ENCODE measurements around the gene PADI6. TPM values are rescaled to one million over a fixed set of nuclear protein-coding genes. Genes with fewer than 3 reads are reported as not detected.
"Not testable (repeated sequence)": the region's sequence is repeated elsewhere in the genome, so short reads cannot be mapped to it uniquely, and the experiment has no call there.

Gene PADI6
- polyA plus RNA-seq (2013, experiment 1 of 2; ENCODE audit: insufficient read length), result not detected
- not detected for polyA plus RNA-seq (2013, experiment 2 of 2; ENCODE audit: insufficient read length)

DNA sequence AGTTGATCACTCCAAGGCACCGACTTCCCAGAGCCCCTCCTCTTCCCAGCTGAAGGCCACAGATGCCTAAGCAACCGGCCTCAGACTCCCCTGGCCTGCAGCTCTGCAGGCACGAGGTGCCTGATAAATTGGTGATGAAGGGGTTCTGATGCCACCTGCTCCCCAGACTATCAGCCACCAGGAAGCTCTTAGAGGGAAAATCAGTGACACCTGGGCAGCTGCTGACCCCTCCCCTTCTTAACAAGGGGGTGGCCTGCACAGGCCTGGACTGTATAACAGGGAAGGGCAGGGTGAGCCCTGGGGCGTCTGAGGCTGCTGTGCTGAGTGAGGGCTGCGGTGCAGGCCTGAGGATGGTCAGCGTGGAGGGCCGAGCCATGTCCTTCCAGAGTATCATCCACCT, at the start of gene PADI6:
TSS of gene PADI6 (plus strand) at position 301 of the 400 bp plus-strand sequence. CDS start at position 351, 50 bp downstream.
- DNase-seq, result no peak

- no peak for DNase-seq
Measured at GRCh38 chr1:17328855-17329254, 43.1 kb upstream of the PADI6 start.

GRCh38 chr1:17329610-17330009, 42.4 kb upstream of the PADI6 start:
- no peak for DNase-seq

- DNase-seq, result no peak
Measured at GRCh38 chr1:17330856-17331255, 41.1 kb upstream of the PADI6 start.

GRCh38 chr1:17333081-17333480, 38.9 kb upstream of the PADI6 start:
- no peak for DNase-seq

DNA sequence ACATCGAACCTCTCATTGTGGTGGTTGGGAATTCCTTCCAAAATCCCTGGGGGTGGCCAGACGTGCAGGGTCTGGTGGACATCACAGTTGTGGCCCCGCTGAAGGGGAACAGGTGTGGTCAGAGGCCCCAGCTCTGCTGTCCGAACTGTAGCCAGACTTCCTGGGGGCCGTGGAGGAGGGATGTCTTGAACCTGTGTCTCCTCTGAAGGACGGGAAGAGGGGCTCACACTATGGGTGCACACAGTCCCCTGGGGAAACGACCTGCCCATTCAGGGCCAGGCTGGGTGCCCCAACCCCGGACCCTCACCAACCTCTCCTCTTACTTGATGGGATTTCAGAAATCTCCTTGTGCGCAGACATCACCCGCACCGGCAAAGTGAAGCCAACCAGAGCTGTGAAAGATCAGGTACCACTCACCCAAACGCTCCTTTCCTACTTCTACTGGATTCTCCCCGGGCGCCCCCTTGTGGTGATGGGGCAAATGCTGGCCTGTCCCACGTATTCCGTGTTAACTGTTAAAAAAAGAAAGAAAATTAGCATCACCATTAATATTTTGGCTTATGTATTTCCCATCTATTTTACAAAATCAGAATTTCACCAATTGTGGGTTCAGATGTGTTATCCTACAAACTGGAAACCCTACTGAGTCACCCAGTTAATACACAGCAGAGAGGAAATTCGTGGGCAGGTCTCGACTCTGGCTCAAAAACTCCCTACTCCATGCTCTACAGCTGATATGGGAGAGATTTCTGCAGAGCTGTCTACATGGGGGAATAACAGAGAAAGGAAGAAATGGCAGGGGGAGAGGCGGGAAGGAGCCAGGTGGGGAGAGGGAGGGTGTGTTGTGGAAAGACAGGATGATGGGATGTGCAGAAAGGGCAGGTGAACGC, 35.9 kb upstream of the PADI6 start:
- peak; percentile 51 for DNase-seq

DNA sequence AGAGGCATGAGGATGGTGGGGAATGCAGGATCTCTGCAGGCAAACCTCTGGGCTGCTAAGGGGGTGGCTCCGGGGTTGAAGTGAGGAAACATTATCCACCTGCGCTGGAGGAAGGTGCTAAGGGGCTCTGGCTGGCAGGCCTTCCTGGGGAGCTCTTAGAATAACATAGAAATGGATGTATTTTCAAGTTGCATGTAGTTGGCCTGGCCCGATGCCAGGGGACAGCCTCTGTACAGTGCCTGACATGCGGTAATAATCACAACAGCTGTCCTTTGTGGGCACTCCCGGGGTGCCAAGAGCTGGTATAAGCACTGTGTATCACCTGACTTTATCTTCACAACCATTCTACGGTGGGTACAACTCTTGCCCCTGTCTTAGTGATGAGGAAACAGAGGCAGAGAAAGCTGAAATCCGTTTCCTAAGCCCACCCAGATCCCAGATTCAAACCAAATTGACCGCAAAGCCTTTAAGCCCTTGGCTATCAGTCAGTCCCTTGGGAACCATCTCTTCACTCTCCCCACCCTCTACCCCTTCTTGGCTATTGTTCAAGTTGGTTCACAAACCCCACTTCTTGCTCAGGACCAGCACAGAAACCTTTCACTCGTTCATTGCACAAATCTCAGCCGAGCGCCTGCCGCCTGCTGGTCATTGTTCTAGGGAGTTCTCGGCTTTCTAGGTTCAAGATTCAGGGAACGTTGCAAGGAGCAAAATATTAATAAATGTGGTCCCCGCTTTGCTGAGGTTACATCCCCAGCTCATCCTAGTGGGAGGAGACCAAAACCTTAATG, 33.1 kb upstream of the PADI6 start:
- DNase-seq, result no peak

- DNase-seq, result no peak
Measured at GRCh38 chr1:17339521-17339920, 32.5 kb upstream of the PADI6 start.

GRCh38 chr1:17340358-17340757, 31.6 kb upstream of the PADI6 start:
- DNase-seq, result no peak

DNA sequence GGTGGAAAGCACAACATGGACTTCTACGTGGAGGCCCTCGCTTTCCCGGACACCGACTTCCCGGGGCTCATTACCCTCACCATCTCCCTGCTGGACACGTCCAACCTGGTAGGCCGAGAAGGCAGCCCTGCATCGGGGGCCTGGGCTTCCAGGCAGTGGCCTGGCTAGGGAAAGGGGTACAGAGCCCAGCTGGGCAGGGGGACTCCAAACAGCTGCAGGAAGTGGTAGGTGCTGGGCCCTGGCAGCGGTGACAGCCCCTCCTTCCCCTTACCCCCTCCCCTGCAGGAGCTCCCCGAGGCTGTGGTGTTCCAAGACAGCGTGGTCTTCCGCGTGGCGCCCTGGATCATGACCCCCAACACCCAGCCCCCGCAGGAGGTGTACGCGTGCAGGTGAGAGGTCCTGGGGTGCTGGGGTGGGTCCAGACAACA, 30.0 kb upstream of the PADI6 start:
- no peak for DNase-seq

DNA sequence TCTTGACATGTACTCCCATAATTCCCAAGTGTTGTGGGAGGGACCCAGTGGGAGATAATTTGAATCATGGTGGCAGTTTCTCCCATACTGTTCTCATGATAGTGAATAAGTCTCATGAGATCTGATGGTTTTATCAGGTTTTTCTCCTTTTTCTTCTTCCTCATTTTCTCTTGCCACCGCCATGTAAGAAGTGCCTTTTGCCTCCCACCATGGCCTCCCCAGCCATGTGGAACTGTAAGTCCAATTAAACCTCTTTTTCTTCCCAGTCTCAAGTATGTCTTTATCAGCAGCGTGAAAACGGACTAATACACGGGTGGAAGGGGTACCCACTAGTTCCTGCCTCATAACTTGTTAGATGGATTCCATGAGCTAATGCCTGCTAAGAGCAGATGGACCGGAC, 26.5 kb upstream of the PADI6 start:
- not testable (repeated sequence) for DNase-seq

DNA sequence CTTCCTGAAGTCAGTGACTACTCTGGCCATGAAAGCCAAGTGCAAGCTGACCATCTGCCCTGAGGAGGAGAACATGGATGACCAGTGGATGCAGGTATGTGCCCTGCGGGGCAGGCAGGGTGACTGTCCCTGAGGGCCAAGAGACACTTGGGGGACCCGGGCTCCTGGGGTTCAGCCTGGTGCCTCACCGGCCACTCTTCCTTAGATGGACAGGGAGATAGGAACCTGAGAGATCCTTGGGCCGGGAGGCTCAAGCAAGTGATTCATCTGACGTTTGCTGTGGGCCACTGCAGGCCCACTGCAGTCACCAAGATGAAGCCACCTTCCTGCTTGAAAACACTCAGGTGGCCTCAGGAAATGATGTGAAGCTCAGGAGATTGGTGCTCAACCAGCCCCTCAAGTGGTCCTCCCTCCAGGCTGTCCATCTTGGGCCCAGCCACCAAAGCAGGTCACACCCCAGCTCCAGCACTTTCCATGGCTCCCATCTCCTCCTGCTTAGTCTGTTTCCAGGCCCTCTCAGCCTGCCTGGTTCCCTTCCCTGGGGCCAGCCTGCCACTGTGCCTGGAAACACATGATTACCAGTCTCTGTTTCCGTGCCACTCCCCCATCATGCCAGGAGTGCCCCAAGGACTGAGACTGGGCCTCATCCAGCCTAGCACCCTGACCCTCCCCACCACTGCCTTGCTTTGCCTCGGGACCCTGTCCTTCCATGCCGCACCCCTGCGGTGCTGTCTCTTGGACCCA, 25.8 kb upstream of the PADI6 start:
- no peak for DNase-seq

- peak; percentile 12 for DNase-seq
Measured at GRCh38 chr1:17347769-17348592, 24.0 kb upstream of the PADI6 start.

DNA sequence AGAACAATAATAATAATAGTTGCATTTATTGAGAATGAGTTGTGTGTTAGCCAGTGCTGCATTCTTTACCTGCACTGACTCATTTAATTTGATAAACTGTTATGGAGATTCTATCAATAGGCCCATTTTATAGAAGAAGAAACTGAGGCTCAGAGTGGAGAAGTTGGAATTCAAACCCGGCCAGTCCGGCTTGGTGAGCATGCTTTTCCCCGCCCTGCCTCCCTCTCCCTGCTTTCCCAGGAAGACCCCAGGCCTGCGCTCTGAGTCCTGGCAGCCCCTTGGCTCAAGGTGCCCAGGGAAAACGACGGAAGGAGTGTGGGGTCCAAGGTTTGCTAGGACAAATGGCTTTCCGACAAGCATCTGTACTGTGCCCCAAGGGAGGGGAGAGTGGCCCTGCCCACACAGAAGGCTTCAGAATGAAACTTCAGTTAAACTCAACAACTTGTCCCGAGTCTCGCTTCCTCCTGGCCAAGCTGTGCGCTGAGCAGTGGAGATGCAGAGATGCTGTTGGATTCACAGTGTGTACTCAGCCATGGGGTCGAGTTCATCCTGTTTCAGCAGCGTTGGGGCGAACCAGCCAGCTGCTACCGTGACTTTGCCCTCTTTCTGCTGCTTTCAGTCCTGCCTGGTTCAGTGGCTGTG, 23.3 kb upstream of the PADI6 start:
- DNase-seq, result no peak

DNA sequence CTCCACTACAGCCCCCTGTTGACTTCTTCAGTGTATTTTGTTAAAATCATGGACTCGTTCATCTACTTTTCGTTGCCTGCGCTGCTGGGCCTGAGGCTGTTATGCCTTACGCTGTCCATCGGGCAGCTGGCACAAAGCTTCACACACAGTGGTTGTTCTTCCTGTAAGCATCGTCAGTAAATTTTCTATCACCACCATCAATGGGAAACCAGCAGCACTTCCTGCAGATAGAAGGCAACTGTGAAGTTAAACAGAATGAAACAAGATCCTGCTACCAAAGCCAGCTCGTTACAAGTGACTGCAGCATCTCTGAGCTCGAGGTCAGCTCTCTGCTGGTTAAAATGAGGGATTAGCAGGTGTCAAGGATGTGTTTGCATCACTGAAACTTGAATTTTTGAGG, 21.9 kb upstream of the PADI6 start:
- no peak for DNase-seq

GRCh38 chr1:17350928-17351446, 21.0 kb upstream of the PADI6 start:
- no peak for DNase-seq

- DNase-seq, result no peak
Measured at GRCh38 chr1:17351598-17352324, 20.2 kb upstream of the PADI6 start.

- no peak for DNase-seq
Measured at GRCh38 chr1:17352419-17352909, 19.5 kb upstream of the PADI6 start.

DNA sequence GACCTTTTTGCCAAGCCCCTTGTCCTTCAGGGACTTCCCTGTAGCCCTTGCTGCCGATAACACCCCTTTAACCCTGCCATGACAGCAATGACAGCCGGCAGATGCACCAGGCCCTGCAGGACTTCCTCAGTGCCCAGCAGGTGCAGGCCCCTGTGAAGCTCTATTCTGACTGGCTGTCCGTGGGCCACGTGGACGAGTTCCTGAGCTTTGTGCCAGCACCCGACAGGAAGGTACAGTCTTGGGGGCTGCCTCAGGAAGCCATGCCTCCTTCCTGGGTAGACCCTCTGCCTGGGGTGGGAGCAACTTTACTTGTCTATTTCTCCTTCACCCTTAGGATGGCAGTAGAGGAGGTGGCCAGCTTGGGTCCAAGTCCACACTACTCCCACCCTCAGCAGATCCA, 16.1 kb upstream of the PADI6 start:
- DNase-seq, result no peak

DNA sequence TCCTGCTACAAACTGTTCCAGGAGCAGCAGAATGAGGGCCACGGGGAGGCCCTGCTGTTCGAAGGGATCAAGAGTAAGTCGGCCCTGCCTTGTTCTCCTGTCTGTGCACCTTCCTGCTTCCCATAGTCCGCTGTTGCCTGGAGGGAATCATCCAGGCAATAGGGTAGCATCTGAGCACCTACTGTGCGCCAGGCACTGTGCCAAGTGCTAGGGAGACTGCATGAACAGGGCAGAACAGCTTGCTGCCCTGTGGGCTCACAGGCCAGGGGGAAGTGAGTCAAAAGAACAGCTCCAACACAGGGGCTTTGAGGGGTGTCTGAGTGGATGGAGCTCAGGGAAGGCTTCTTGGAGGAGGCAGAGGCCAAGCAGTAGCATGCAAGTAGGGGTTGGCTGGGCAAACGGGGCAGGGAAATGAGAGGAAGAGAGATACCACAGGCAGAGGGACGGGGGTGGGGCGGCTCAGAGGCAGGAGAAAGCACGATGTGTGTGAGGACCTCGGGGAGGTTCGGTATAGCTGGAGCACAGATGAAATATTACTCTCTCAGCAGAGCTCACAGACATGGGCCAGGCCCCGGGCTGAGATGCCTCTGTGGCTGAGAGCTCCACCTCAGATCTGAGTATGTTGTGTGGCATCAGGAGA, 15.5 kb upstream of the PADI6 start:
- DNase-seq, result no peak
